ENCODE data around the gene CTNNA2. TPM values are rescaled to one million over a fixed set of nuclear protein-coding genes. Genes with fewer than 3 reads are reported as not detected.

The CTNNA2 gene
- polyA plus RNA-seq, 1 of the 3 experiments (the other 2 are of a cell fraction) = 0.30 TPM

GRCh38 chr2:80195034-80195433 lies 682.2 kb downstream of the CTNNA2 start:
- Histone ChIP-seq H3K4me2 (no peak overlapping the region), H2AFZ (ENCODE audit: low read depth) (no peak overlapping the region), H3K27me3 (ENCODE audit: insufficient read depth) (no peaks in the 10 kb centered on the region), H3K36me3 (replicated peaks in 1 of 2; ENCODE audit: control insufficient read depth in 1 of 2, insufficient read depth in 2 of 2, low read length in 1 of 2) (no peaks in the 10 kb centered on the region), H3K79me2 (ENCODE audit: insufficient read depth) (no peaks in the 10 kb centered on the region), H3K9me3 (no peaks in the 10 kb centered on the region), H3K27ac (ENCODE audit: low read depth in 2 of 2, low read length in 1 of 2) (no peak overlapping the region), H3F3A (replicated peaks; ENCODE audit: insufficient read depth) (no peaks in the 10 kb centered on the region), H3K9me2 (no peaks in the 10 kb centered on the region), H3K9ac (no peak overlapping the region), H3K4me3 (ENCODE audit: low read depth in 2 of 2, low read length in 1 of 2) (no peak overlapping the region), H3K4me1 (ENCODE audit: control insufficient read depth in 1 of 2, insufficient read depth in 2 of 2, low read depth in 1 of 2, low read length in 1 of 2) (peaks cover 0 to 5% of the 10 kb centered on the region in 2 experiments; a peak in 2 of 4 replicates), H4K20me1 (ENCODE audit: insufficient read depth) (no peaks in the 10 kb centered on the region)
- ChIA-PET POLR2A (no interaction called here), CTCF (no interaction called here)
- TF ChIP-seq IRF3 (IDR thresholded peaks at IDR 0.05; ENCODE audit: low read depth, low read length) (no peak), REST (IDR thresholded peaks at IDR 0.05; ENCODE audit: low read depth, low read length) (no peak), EP300 (IDR thresholded peaks at IDR 0.05; ENCODE audit: borderline replicate concordance in 1 of 2, low read depth in 1 of 2, low read length in 1 of 2) (no peak), CHD2 (IDR thresholded peaks at IDR 0.05; ENCODE audit: low read length, partially characterized antibody) (no peak), RCOR1 (IDR thresholded peaks at IDR 0.05; ENCODE audit: low read length) (no peak), CTCF (IDR thresholded peaks at IDR 0.05) (no peak)
- no peak for DNase-seq
- 34% methylated on average over 2 of the region's 2 CpGs for WGBS (ENCODE audit: low lambda C conversion rate)

- no peaks in the 10 kb centered on the region for H3K9me3 ChIP-seq
- no peak overlapping the region for H3K4me2 ChIP-seq
- H4K20me1 ChIP-seq (ENCODE audit: insufficient read depth) = no peaks in the 10 kb centered on the region
- no peak overlapping the region for H3K27ac ChIP-seq (ENCODE audit: low read depth in 2 of 2, low read length in 1 of 2)
- H3K36me3 ChIP-seq (replicated peaks in 1 of 2; ENCODE audit: control insufficient read depth in 1 of 2, insufficient read depth in 2 of 2, low read length in 1 of 2) = no peaks in the 10 kb centered on the region
- H3K4me3 ChIP-seq (ENCODE audit: low read depth in 2 of 2, low read length in 1 of 2) = no peak overlapping the region
- DNase-seq = no peak
- no peaks in the 10 kb centered on the region for H3K79me2 ChIP-seq (ENCODE audit: insufficient read depth)
- no peak overlapping the region for H2AFZ ChIP-seq (ENCODE audit: low read depth)
- 40% methylated on average over 2 of the region's 2 CpGs for WGBS (ENCODE audit: low lambda C conversion rate)
- TF ChIP-seq FOSL2 (IDR thresholded peaks at IDR 0.05; ENCODE audit: borderline replicate concordance, low read depth) (no peak), CTCF (IDR thresholded peaks at IDR 0.05) (no peak), MXI1 (IDR thresholded peaks at IDR 0.05; ENCODE audit: low read depth, low read length) (no peak), TEAD4 (IDR thresholded peaks at IDR 0.05; ENCODE audit: borderline replicate concordance, insufficient read depth) (no peak), EP300 (IDR thresholded peaks at IDR 0.05; ENCODE audit: borderline replicate concordance in 1 of 2, low read depth in 1 of 2, low read length in 1 of 2) (no peak)
- H3F3A ChIP-seq (replicated peaks; ENCODE audit: insufficient read depth) = no peaks in the 10 kb centered on the region
- no peak overlapping the region for H3K9ac ChIP-seq
- H3K4me1 ChIP-seq (ENCODE audit: control insufficient read depth in 1 of 2, insufficient read depth in 2 of 2, low read depth in 1 of 2, low read length in 1 of 2) = peaks cover 0 to 5% of the 10 kb centered on the region in 2 experiments; a peak in 2 of 4 replicates
- H3K27me3 ChIP-seq (ENCODE audit: insufficient read depth) = no peaks in the 10 kb centered on the region
- POLR2A ChIA-PET = no interaction called here
- CTCF ChIA-PET = no interaction called here
- no peaks in the 10 kb centered on the region for H3K9me2 ChIP-seq
Measured at GRCh38 chr2:80198042-80198441, 685.2 kb downstream of the CTNNA2 start.

Measured in SK-N-SH (cell line).